Activated CD8-positive, alpha-beta T cell treated with anti-CD3 and anti-CD28 coated beads, Interleukin-2, amount 10 ng/mL, durations not matched to agents 7 days and 5 days (primary cell): ENCODE data around the gene KAT6B. TPM values are rescaled to one million over a fixed set of nuclear protein-coding genes. Genes with fewer than 3 reads are reported as not detected.

Experiments
- ATAC-seq: fragments of 150-1000 bp; cut with Tn5 transposase; one replicate; pipeline ENCODE4 v1.10.0; 2021; ENCODE audit warnings: moderate library complexity
- CTCF ChIA-PET: fragments of 350-600 bp; sonication (Branson Sonifier 250); formaldehyde crosslinking; loops from one replicate; lab custom pipeline; 2021; ENCODE audit warnings: antibody characterized with exemption; lab: Charles Lee
- POLR2A ChIA-PET: fragments of 350-600 bp; sonication (Branson Sonifier 250); formaldehyde crosslinking; loops from one replicate; lab custom pipeline; 2021; ENCODE audit warnings: antibody characterized with exemption; lab: Charles Lee
- DNase-seq: peaks from one replicate; pipeline ENCODE4 v3.0.0-alpha.2; 2020
- H3K27ac Mint-ChIP-seq: one replicate; pipeline ENCODE4 v1.8.0; 2021; ENCODE audit warnings: mild to moderate bottlenecking, mixed read lengths
- H3K27me3 Mint-ChIP-seq: one replicate; pipeline ENCODE4 v1.8.0; 2021; ENCODE audit warnings: low read depth, mixed read lengths
- H3K36me3 Mint-ChIP-seq: one replicate; pipeline ENCODE4 v1.8.0; 2021; ENCODE audit warnings: low read depth, mixed read lengths
- H3K4me1 Mint-ChIP-seq: one replicate; pipeline ENCODE4 v1.8.0; 2021; ENCODE audit warnings: low read depth, mixed read lengths
- H3K4me3 Mint-ChIP-seq: one replicate; pipeline ENCODE4 v1.8.0; 2021; ENCODE audit warnings: mild to moderate bottlenecking, mixed read lengths
- H3K9me3 Mint-ChIP-seq: one replicate; pipeline ENCODE4 v1.8.0; 2022; ENCODE audit warnings: mixed read lengths; ENCODE audit not compliant: insufficient read depth
- total RNA-seq, 2 experiments: library from RNA; stranded (reverse); gene quantifications; one replicate each; pipeline ENCODE4 v1.2.3, GENCODE V29; 2021

The KAT6B gene
- total RNA-seq, 2 experiments from 2014 or later = 40.3 to 43.1 TPM

GRCh38 chr10:74801447-74801846 is 25.0 kb upstream of the KAT6B start:
- H3K4me1 Mint-ChIP-seq = peaks cover 6% of the 10 kb centered on the region
- H3K27me3 Mint-ChIP-seq = no peaks in the 10 kb centered on the region
- no peaks in the 10 kb centered on the region for H3K9me3 Mint-ChIP-seq
- no peak overlapping the region for H3K27ac Mint-ChIP-seq
- no peak overlapping the region for H3K4me3 Mint-ChIP-seq
- ATAC-seq = no peak
- DNase-seq = no peak
- ChIA-PET CTCF (no interaction called here), POLR2A (no interaction called here)
- no peaks in the 10 kb centered on the region for H3K36me3 Mint-ChIP-seq

- ChIA-PET POLR2A (no interaction called here), CTCF (no interaction called here)
- no peaks in the 10 kb centered on the region for H3K27me3 Mint-ChIP-seq
- no peak for DNase-seq
- no peak for ATAC-seq
- no peak overlapping the region for H3K4me3 Mint-ChIP-seq
- H3K4me1 Mint-ChIP-seq = no peaks in the 10 kb centered on the region
- H3K9me3 Mint-ChIP-seq = no peaks in the 10 kb centered on the region
- H3K27ac Mint-ChIP-seq = peak overlapping the region; percentile 24
- H3K36me3 Mint-ChIP-seq = no peaks in the 10 kb centered on the region
Observed at GRCh38 chr10:74808501-74808900, 17.9 kb upstream of the KAT6B start.

- ATAC-seq = no peak
- POLR2A ChIA-PET = no interaction called here
- H3K4me1 Mint-ChIP-seq = no peaks in the 10 kb centered on the region
- no peaks in the 10 kb centered on the region for H3K27me3 Mint-ChIP-seq
- no peak overlapping the region for H3K4me3 Mint-ChIP-seq
- no peak overlapping the region for H3K27ac Mint-ChIP-seq
- DNase-seq = no peak
- CTCF ChIA-PET = no interaction called here
- H3K9me3 Mint-ChIP-seq = no peaks in the 10 kb centered on the region
- no peaks in the 10 kb centered on the region for H3K36me3 Mint-ChIP-seq
Observed at GRCh38 chr10:74810087-74810486, 16.3 kb upstream of the KAT6B start.

- ChIA-PET CTCF (no interaction called here), POLR2A (no interaction called here)
- DNase-seq (no peak), ATAC-seq (no peak)
- peaks cover 10% of the 10 kb centered on the region for H3K9me3 Mint-ChIP-seq
- H3K4me3 Mint-ChIP-seq = no peak overlapping the region
- H3K36me3 Mint-ChIP-seq = peaks cover 11% of the 10 kb centered on the region
- H3K4me1 Mint-ChIP-seq = peaks cover 6% of the 10 kb centered on the region
- H3K27ac Mint-ChIP-seq = no peak overlapping the region
- H3K27me3 Mint-ChIP-seq = no peaks in the 10 kb centered on the region
Observed at GRCh38 chr10:74813381-74814259, 12.8 kb upstream of the KAT6B start.

GRCh38 chr10:74814797-74815196 is 11.6 kb upstream of the KAT6B start:
- Mint-ChIP-seq H3K27ac (no peak overlapping the region), H3K4me1 (peaks cover 6% of the 10 kb centered on the region), H3K36me3 (peaks cover 11% of the 10 kb centered on the region), H3K27me3 (no peaks in the 10 kb centered on the region), H3K9me3 (peaks cover 10% of the 10 kb centered on the region), H3K4me3 (no peak overlapping the region)
- DNase-seq (no peak), ATAC-seq (no peak)
- ChIA-PET CTCF (interaction anchor here (1.2 kb wide), 1 partner anchor 48 kb away, joined by 3 read pairs; no protein-coding TSS in a partner anchor), POLR2A (interaction anchor here (1.0 kb wide), 1 partner anchor 9 kb away, joined by 4 read pairs; no protein-coding TSS in a partner anchor)

GRCh38 chr10:74816824-74817498 is 9.4 kb upstream of the KAT6B start:
- Mint-ChIP-seq H3K9me3 (peaks cover 10% of the 10 kb centered on the region), H3K4me3 (no peak overlapping the region), H3K27me3 (no peaks in the 10 kb centered on the region), H3K36me3 (peaks cover 11% of the 10 kb centered on the region), H3K27ac (no peak overlapping the region), H3K4me1 (peaks cover 11% of the 10 kb centered on the region)
- ChIA-PET CTCF (no interaction called here), POLR2A (interaction anchor here (0.7 kb wide), 1 partner anchor 453 kb away, joined by 3 read pairs; no protein-coding TSS in a partner anchor)
- ATAC-seq = no peak
- DNase-seq = no peak

GRCh38 chr10:74821501-74821900 is 4.9 kb upstream of the KAT6B start:
- ATAC-seq (no peak), DNase-seq (no peak)
- POLR2A ChIA-PET = interaction anchor here (1.0 kb wide), 1 partner anchor 26 kb away, joined by 3 read pairs; no protein-coding TSS in a partner anchor
- no peaks in the 10 kb centered on the region for H3K27me3 Mint-ChIP-seq
- peaks cover 11% of the 10 kb centered on the region for H3K36me3 Mint-ChIP-seq
- CTCF ChIA-PET = interaction anchor here (2.5 to 3.7 kb wide), 2 partner anchors 83 to 198 kb away, joined by 5 to 22 read pairs; no protein-coding TSS in a partner anchor
- H3K4me3 Mint-ChIP-seq = no peak overlapping the region
- H3K4me1 Mint-ChIP-seq = peaks cover 39% of the 10 kb centered on the region
- peaks cover 9% of the 10 kb centered on the region for H3K9me3 Mint-ChIP-seq
- H3K27ac Mint-ChIP-seq = no peak overlapping the region

- Mint-ChIP-seq H3K27me3 (no peaks in the 10 kb centered on the region), H3K27ac (no peak overlapping the region), H3K36me3 (peaks cover 5% of the 10 kb centered on the region), H3K4me3 (no peak overlapping the region), H3K4me1 (peaks cover 39% of the 10 kb centered on the region), H3K9me3 (peaks cover 3% of the 10 kb centered on the region)
- DNase-seq (no peak), ATAC-seq (no peak)
- POLR2A ChIA-PET = interaction anchor here (1.0 kb wide), 1 partner anchor 26 kb away, joined by 3 read pairs; no protein-coding TSS in a partner anchor
- CTCF ChIA-PET = interaction anchor here (1.3 to 3.7 kb wide), 3 partner anchors 46 to 198 kb away, joined by 3 to 22 read pairs (median 5); no protein-coding TSS in a partner anchor
Observed at GRCh38 chr10:74822101-74822500, 4.3 kb upstream of the KAT6B start.

- no peaks in the 10 kb centered on the region for H3K36me3 Mint-ChIP-seq
- peaks cover 40% of the 10 kb centered on the region for H3K4me1 Mint-ChIP-seq
- H3K9me3 Mint-ChIP-seq = no peaks in the 10 kb centered on the region
- ATAC-seq (no peak), DNase-seq (no peak)
- H3K27me3 Mint-ChIP-seq = no peaks in the 10 kb centered on the region
- H3K27ac Mint-ChIP-seq = no peak overlapping the region
- CTCF ChIA-PET = interaction anchor here (0.9 to 3.7 kb wide), 4 partner anchors 46 to 197 kb away, joined by 3 to 22 read pairs (median 4); no protein-coding TSS in a partner anchor
- no peak overlapping the region for H3K4me3 Mint-ChIP-seq
- POLR2A ChIA-PET = interaction anchor here (2.2 kb wide), 1 partner anchor 8 kb away, joined by 4 read pairs; no protein-coding TSS in a partner anchor
Observed at GRCh38 chr10:74822521-74823089, 3.8 kb upstream of the KAT6B start.

- peaks cover 49% of the 10 kb centered on the region for H3K4me1 Mint-ChIP-seq
- H3K27me3 Mint-ChIP-seq = no peaks in the 10 kb centered on the region
- H3K36me3 Mint-ChIP-seq = peaks cover 3% of the 10 kb centered on the region
- peak overlapping the region; percentile 88 for H3K4me3 Mint-ChIP-seq
- peak overlapping the region; percentile 93 for H3K27ac Mint-ChIP-seq
- ChIA-PET CTCF (interaction anchor here (0.8 to 3.7 kb wide), 4 partner anchors 85 to 456 kb away, joined by 3 to 22 read pairs (median 4); no protein-coding TSS in a partner anchor), POLR2A (interaction anchor here (0.8 to 2.2 kb wide), 5 partner anchors 9 to 238 kb away, joined by 3 to 6 read pairs (median 4); no protein-coding TSS in a partner anchor)
- ATAC-seq (no peak), DNase-seq (no peak)
- H3K9me3 Mint-ChIP-seq = no peaks in the 10 kb centered on the region
Observed at GRCh38 chr10:74823791-74824183, 2.6 kb upstream of the KAT6B start.
